ENCODE data around the gene KRTAP9-6. TPM values are rescaled to one million over a fixed set of nuclear protein-coding genes. Genes with fewer than 3 reads are reported as not detected.
"Not testable (repeated sequence)": the region's sequence is repeated elsewhere in the genome, so short reads cannot be mapped to it uniquely, and the experiment has no call there.

The KRTAP9-6 gene
- total RNA-seq, 3 donors from 2014 or later = not detected

DNA sequence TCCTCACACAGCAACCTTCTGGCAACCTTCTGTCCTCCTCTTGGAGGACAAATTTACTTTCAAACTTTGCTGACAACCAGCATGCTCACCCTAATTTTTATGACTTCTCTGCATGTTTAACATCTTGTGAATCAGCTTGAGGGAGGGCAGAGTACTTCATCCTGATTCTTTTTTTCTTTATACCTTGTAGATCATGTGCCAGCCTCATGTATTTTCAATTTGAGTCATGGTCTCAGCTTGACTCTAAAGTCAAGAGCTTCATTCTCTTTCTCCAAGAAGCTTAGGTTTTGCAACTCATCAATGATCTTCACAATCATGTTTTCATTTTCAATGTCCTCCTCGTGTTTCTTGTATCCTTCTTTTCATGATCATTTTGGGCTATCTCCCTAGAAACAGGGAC, 6.7 kb downstream of the KRTAP9-6 start:
- intact Hi-C loops (cut with DNase I; ENCODE audit: low total_unique reads) = no loop called here
- DNase-seq (ENCODE audit: low spot score in 2 of 2) = no peak
- Histone ChIP-seq H3K27ac (no peak overlapping the region), H3K4me1 (no peaks in the 10 kb centered on the region), H3K4me3 (no peak overlapping the region), H3K36me3 (no peaks in the 10 kb centered on the region), H3K9me3 (no peaks in the 10 kb centered on the region), H3K27me3 (no peaks in the 10 kb centered on the region)
- TF ChIP-seq, protein P1, sequence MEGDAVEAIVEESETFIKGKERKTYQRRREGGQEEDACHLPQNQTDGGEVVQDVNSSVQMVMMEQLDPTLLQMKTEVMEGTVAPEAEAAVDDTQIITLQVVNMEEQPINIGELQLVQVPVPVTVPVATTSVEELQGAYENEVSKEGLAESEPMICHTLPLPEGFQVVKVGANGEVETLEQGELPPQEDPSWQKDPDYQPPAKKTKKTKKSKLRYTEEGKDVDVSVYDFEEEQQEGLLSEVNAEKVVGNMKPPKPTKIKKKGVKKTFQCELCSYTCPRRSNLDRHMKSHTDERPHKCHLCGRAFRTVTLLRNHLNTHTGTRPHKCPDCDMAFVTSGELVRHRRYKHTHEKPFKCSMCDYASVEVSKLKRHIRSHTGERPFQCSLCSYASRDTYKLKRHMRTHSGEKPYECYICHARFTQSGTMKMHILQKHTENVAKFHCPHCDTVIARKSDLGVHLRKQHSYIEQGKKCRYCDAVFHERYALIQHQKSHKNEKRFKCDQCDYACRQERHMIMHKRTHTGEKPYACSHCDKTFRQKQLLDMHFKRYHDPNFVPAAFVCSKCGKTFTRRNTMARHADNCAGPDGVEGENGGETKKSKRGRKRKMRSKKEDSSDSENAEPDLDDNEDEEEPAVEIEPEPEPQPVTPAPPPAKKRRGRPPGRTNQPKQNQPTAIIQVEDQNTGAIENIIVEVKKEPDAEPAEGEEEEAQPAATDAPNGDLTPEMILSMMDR (IDR thresholded peaks at IDR 0.05) = no peak
- TF ChIP-seq POLR2AphosphoS5 (IDR thresholded peaks at IDR 0.05) (no peak), POLR2A (IDR thresholded peaks at IDR 0.05) (no peak)

DNA sequence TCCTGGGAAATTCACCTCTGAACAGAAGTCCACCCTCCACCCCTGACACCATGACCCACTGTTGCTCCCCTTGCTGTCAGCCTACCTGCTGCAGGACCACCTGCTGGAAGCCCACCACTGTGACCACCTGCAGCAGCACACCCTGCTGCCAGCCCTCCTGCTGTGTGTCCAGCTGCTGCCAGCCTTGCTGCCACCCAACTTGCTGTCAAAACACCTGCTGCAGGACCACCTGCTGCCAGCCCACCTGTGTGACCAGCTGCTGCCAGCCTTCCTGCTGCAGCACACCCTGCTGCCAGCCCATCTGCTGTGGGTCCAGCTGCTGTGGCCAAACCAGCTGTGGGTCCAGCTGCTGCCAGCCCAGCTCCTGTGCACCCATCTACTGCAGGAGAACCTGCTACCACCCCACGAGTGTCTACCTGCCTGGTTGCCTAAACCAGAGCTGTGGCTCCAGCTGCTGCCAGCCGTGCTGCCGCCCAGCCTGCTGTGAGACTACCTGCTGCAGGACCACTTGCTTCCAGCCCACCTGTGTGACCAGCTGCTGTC, 10.5 kb downstream of the KRTAP9-6 start, which contains the start of gene KRTAP9-7:
KRTAP9-7 (plus strand) TSS at position 51 of the 543 bp plus-strand sequence; CDS start at position 51, 0 bp downstream.
- intact Hi-C loops (cut with DNase I; ENCODE audit: low total_unique reads); H3K27me3 ChIP-seq; H3K9me3 ChIP-seq; H3K36me3 ChIP-seq; H3K4me3 ChIP-seq; H3K27ac ChIP-seq; DNase-seq (ENCODE audit: low spot score in 2 of 2); H3K4me1 ChIP-seq: not testable (repeated sequence)

DNA sequence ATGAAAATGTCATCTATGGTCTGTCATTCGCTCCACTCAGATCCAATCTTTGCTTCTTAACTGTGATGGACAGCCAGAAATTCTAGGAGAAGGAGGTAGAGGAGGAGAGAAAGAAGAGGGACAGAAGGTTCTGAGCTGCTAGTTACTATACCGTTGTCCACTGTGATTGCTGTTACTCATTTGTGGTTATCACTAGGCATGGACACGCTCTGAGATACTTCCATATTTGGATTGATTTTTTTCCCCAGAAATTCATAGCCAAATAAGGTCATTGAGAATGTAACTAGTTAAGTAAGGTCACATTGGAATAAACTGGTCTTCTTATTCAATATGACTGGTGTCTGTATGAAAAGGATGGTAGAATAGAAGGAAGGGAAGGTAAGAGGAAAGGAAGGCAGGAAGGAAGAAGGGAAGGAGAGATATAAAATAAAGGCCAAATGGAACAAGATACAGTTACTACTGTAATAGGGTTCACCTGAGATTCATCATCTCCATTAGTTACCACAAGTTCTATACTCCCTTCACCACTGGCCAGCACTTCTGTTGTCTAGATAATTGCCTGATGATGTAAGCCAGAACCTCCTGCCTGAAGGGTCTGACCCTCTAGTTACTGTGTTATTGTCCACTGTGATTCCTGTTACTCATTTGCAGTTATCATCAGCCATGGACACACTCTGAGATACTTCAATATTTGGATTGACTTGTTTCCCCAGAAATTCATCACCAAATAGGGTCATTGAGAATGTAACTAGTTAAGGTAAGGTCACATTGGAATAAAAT, 13.2 kb downstream of the KRTAP9-6 start:
- H3K9me3 ChIP-seq = no peaks in the 10 kb centered on the region
- no peak for DNase-seq (ENCODE audit: low spot score in 2 of 2)
- no peak overlapping the region for H3K27ac ChIP-seq
- H3K36me3 ChIP-seq = no peaks in the 10 kb centered on the region
- no peaks in the 10 kb centered on the region for H3K4me1 ChIP-seq
- intact Hi-C loops (cut with DNase I; ENCODE audit: low total_unique reads) = no loop called here
- H3K27me3 ChIP-seq = no peaks in the 10 kb centered on the region
- no peak overlapping the region for H3K4me3 ChIP-seq
- no peak for TF ChIP-seq POLR2AphosphoS5 (IDR thresholded peaks at IDR 0.05)
- TF ChIP-seq POLR2A (IDR thresholded peaks at IDR 0.05) = no peak
- TF ChIP-seq, protein P1 (IDR thresholded peaks at IDR 0.05) = no peak

DNA sequence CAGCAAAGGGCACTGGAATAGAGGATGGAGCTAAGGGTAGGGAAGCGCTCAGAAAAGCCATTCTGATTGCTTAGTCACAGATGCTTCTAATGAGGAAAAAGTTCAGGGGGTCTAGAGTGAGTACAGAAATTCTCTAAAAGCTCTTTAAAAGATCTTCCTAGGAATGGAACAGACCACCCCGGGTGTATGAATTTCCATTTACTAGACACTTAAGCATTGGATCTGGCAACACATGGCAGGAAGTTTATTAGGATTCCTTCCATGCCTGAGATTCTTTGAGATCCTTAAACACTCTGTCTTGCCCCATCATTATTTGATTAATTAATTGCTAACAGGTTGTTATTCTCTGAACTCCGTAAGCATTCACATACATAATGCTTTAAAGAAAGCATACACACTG, 18.9 kb downstream of the KRTAP9-6 start:
- intact Hi-C loops (cut with DNase I; ENCODE audit: low total_unique reads) = no loop called here
- TF ChIP-seq, protein P1 (IDR thresholded peaks at IDR 0.05) = no peak
- TF ChIP-seq POLR2A (IDR thresholded peaks at IDR 0.05) = no peak
- TF ChIP-seq POLR2AphosphoS5 (IDR thresholded peaks at IDR 0.05) = no peak
- H3K9me3 ChIP-seq = no peaks in the 10 kb centered on the region
- H3K4me1 ChIP-seq = no peaks in the 10 kb centered on the region
- H3K4me3 ChIP-seq = no peak overlapping the region
- no peaks in the 10 kb centered on the region for H3K36me3 ChIP-seq
- H3K27ac ChIP-seq = no peak overlapping the region
- no peak for DNase-seq (ENCODE audit: low spot score in 2 of 2)
- H3K27me3 ChIP-seq = no peaks in the 10 kb centered on the region

DNA sequence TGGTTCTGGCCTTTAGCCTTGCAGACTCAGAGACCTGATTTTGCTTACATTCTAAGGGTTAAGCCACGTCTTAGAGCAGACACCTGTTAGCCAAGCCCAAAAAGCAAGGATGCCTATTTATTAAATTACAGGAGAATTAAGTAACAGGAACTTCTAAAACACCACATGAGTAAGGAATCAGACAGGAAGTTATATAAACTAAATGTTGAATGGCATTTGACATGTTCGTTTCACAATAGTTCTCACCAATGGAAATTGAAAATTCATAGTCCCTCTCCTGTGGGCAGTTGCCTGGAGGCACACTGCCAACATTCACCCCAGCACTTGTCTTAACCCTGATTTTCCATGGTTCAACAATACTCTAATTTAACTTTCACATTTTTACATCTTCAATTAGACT, 19.4 kb downstream of the KRTAP9-6 start:
- Histone ChIP-seq H3K27me3 (no peaks in the 10 kb centered on the region), H3K9me3 (no peaks in the 10 kb centered on the region), H3K36me3 (no peaks in the 10 kb centered on the region), H3K4me1 (no peaks in the 10 kb centered on the region), H3K4me3 (no peak overlapping the region), H3K27ac (no peak overlapping the region)
- TF ChIP-seq POLR2A (IDR thresholded peaks at IDR 0.05) (no peak), POLR2AphosphoS5 (IDR thresholded peaks at IDR 0.05) (no peak)
- TF ChIP-seq, protein P1 (IDR thresholded peaks at IDR 0.05) = no peak
- DNase-seq (ENCODE audit: low spot score in 2 of 2) = no peak
- intact Hi-C loops (cut with DNase I; ENCODE audit: low total_unique reads) = no loop called here

Data from breast epithelium (tissue), 4 donors.